Measurements from ENCODE around the gene AKAP6.

Gene AKAP6

GRCh38 chr14:32584079-32584478 is 255.0 kb downstream of the AKAP6 start:
- no peak for DNase-seq (ENCODE audit: low read depth)

- DNase-seq (ENCODE audit: low read depth) = no peak
Observed at GRCh38 chr14:32587461-32587860, 258.4 kb downstream of the AKAP6 start.

GRCh38 chr14:32588448-32589320 is 259.6 kb downstream of the AKAP6 start:
- no peak for DNase-seq (ENCODE audit: low read depth)

- DNase-seq (ENCODE audit: low read depth) = no peak
Observed at GRCh38 chr14:32590157-32590556, 261.1 kb downstream of the AKAP6 start.

GRCh38 chr14:32593290-32593942 is 264.3 kb downstream of the AKAP6 start:
- peak; percentile 88 for DNase-seq (ENCODE audit: low read depth)

GRCh38 chr14:32594766-32595165 is 265.7 kb downstream of the AKAP6 start:
- DNase-seq (ENCODE audit: low read depth) = peak; percentile 81

- no peak for DNase-seq (ENCODE audit: low read depth)
Observed at GRCh38 chr14:32595497-32595896, 266.4 kb downstream of the AKAP6 start.

GRCh38 chr14:32596390-32596789 is 267.3 kb downstream of the AKAP6 start:
- no peak for DNase-seq (ENCODE audit: low read depth)

GRCh38 chr14:32597771-32598170 is 268.7 kb downstream of the AKAP6 start:
- DNase-seq (ENCODE audit: low read depth) = no peak

- DNase-seq (ENCODE audit: low read depth) = no peak
Observed at GRCh38 chr14:32601069-32601468, 272.0 kb downstream of the AKAP6 start.

- DNase-seq (ENCODE audit: low read depth) = no peak
Observed at GRCh38 chr14:32601906-32602305, 272.8 kb downstream of the AKAP6 start.

- no peak for DNase-seq (ENCODE audit: low read depth)
Observed at GRCh38 chr14:32602699-32603098, 273.6 kb downstream of the AKAP6 start.

- DNase-seq (ENCODE audit: low read depth) = no peak
Observed at GRCh38 chr14:32603992-32604565, 275.0 kb downstream of the AKAP6 start.

- DNase-seq (ENCODE audit: low read depth) = no peak
Observed at GRCh38 chr14:32606301-32606700, 277.2 kb downstream of the AKAP6 start.

GRCh38 chr14:32607399-32607798 is 278.3 kb downstream of the AKAP6 start:
- DNase-seq (ENCODE audit: low read depth) = no peak

GRCh38 chr14:32608857-32609256 is 279.8 kb downstream of the AKAP6 start:
- no peak for DNase-seq (ENCODE audit: low read depth)

GRCh38 chr14:32609388-32609787 is 280.3 kb downstream of the AKAP6 start:
- no peak for DNase-seq (ENCODE audit: low read depth)

- DNase-seq (ENCODE audit: low read depth) = peak; percentile 85
Observed at GRCh38 chr14:32611752-32612151, 282.7 kb downstream of the AKAP6 start.

GRCh38 chr14:32618991-32619390 is 289.9 kb downstream of the AKAP6 start:
- no peak for DNase-seq (ENCODE audit: low read depth)

GRCh38 chr14:32620303-32620702 is 291.2 kb downstream of the AKAP6 start:
- peak; percentile 46 for DNase-seq (ENCODE audit: low read depth)

GRCh38 chr14:32620724-32621123 is 291.6 kb downstream of the AKAP6 start:
- DNase-seq (ENCODE audit: low read depth) = peak; percentile 24

- DNase-seq (ENCODE audit: low read depth) = no peak
Observed at GRCh38 chr14:32621585-32621984, 292.5 kb downstream of the AKAP6 start.

GRCh38 chr14:32622742-32623141 is 293.6 kb downstream of the AKAP6 start:
- DNase-seq (ENCODE audit: low read depth) = no peak
